H1 (cell line): Measurements from ENCODE around the gene AFF2. TPM values are rescaled to one million over a fixed set of nuclear protein-coding genes. Genes with fewer than 3 reads are reported as not detected.

Experiments
- CTCF ChIA-PET: fragments of 300-600 bp; sonication (Branson Sonifier 250); formaldehyde crosslinking; loops from one replicate; lab custom pipeline; 2021; ENCODE audit not compliant: partially characterized antibody; lab: Charles Lee
- POLR2A ChIA-PET: fragments of 300-600 bp; sonication (Branson Sonifier 250); formaldehyde crosslinking; loops from one replicate; lab custom pipeline; 2021; ENCODE audit warnings: inconsistent platforms; ENCODE audit not compliant: partially characterized antibody; lab: Charles Lee
- DNase-seq, 2 experiments: peaks; one replicate each; pipeline versions ENCODE4 v3.0.0 to v3.0.0-alpha.2; 2010 to 2022; ENCODE audit warnings: low spot score in 2 of 2, low read depth in 1 of 2, mixed read lengths in 1 of 2
- FAIRE-seq: peaks from 2 replicates; lab custom pipeline; 2011; peaks lifted over from hg19 to GRCh38; lab: Jason Lieb, UNC
- H2AFZ ChIP-seq: 2 replicates; pipeline ENCODE4 v1.8.1; 2012; ENCODE audit warnings: low read length, inconsistent platforms
- H2AK5ac ChIP-seq: 2 replicates; pipeline ENCODE4 v1.6.1; 2013; ENCODE audit warnings: low read depth, low read length
- H2BK120ac ChIP-seq: replicated peaks from 2 replicates; pipeline ENCODE3; 2013; ENCODE audit warnings: low read depth, low read length, inconsistent platforms
- H2BK12ac ChIP-seq: 2 replicates; pipeline ENCODE4 v1.6.1; 2013; ENCODE audit warnings: low read depth, low read length
- H2BK15ac ChIP-seq: 2 replicates; pipeline ENCODE4 v1.6.1; 2013; ENCODE audit warnings: low read length
- H2BK20ac ChIP-seq: 2 replicates; pipeline ENCODE4 v1.6.1; 2013; ENCODE audit warnings: low read length
- H2BK5ac ChIP-seq: 2 replicates; pipeline ENCODE4 v1.6.1; 2013; ENCODE audit warnings: low read depth, low read length
- H3K14ac ChIP-seq: 2 replicates; pipeline ENCODE4 v1.6.1; 2013; ENCODE audit warnings: inconsistent platforms; ENCODE audit not compliant: insufficient read length
- H3K18ac ChIP-seq: 2 replicates; pipeline ENCODE4 v1.6.1; 2013; ENCODE audit warnings: low read length; ENCODE audit errors: extremely low read depth
- H3K23ac ChIP-seq: 2 replicates; pipeline ENCODE4 v1.6.1; 2013; ENCODE audit warnings: inconsistent platforms; ENCODE audit not compliant: insufficient read length
- H3K23me2 ChIP-seq: 2 replicates; pipeline ENCODE4 v1.6.1; 2013; ENCODE audit warnings: low read depth, low read length
- H3K27ac ChIP-seq: 2 replicates; pipeline ENCODE4 v1.6.1; 2011; ENCODE audit warnings: low read depth, low read length, inconsistent platforms
- H3K27me3 ChIP-seq, 4 experiments: replicated peaks in 1 of 4; 1 replicate in 1 of 4; 2 replicates in 3 of 4; pipeline versions ENCODE4 v1.6.1 to v1.8.1; 2011 to 2013; ENCODE audit warnings: low read length in 3 of 4, mild to moderate bottlenecking in 3 of 4, inconsistent platforms in 2 of 4, mixed read lengths in 2 of 4, moderate library complexity in 1 of 4; ENCODE audit not compliant: control insufficient read depth in 3 of 4, insufficient read depth in 3 of 4; ENCODE audit errors: extremely low read depth in 1 of 4
- H3K36me3 ChIP-seq, 4 experiments: 2 replicates each; pipeline versions ENCODE4 v1.6.1 to v1.8.1; 2011 to 2013; ENCODE audit warnings: mild to moderate bottlenecking in 4 of 4, low read length in 3 of 4, moderate library complexity in 2 of 4, control low read depth in 1 of 4, inconsistent platforms in 1 of 4; ENCODE audit not compliant: insufficient read depth in 4 of 4, control insufficient read depth in 2 of 4
- H3K4ac ChIP-seq: replicated peaks from 2 replicates; pipeline ENCODE3; 2013; ENCODE audit warnings: low read length, low read depth, mixed read lengths, inconsistent platforms; ENCODE audit not compliant: insufficient read length
- H3K4me1 ChIP-seq, 4 experiments: replicated peaks in 1 of 4; 1 replicate in 1 of 4; 2 replicates in 3 of 4; pipeline versions ENCODE4 v1.6.1 to v1.8.1; 2011 to 2013; ENCODE audit warnings: low read length in 3 of 4, inconsistent platforms in 2 of 4, mixed read lengths in 1 of 4; ENCODE audit not compliant: insufficient read depth in 4 of 4, control insufficient read depth in 3 of 4
- H3K4me2 ChIP-seq, 2 experiments: 2 replicates each; pipeline versions ENCODE4 v1.6.1 to v1.8.1; 2011 to 2013; ENCODE audit warnings: low read depth in 2 of 2, low read length in 2 of 2, control low read depth in 1 of 2, inconsistent platforms in 1 of 2, mild to moderate bottlenecking in 1 of 2; ENCODE audit not compliant: insufficient read depth in 1 of 2
- H3K4me3 ChIP-seq, 4 experiments: fragments of 200-600, 300-600 bp in 1 of 4; sonication (generic), shearing (Covaris generic), sonication (Bioruptor Twin) in 1 of 4; 2 replicates each; pipeline versions ENCODE4 v1.5.1 to v1.8.1; 2011 to 2016; ENCODE audit warnings: low read length in 4 of 4, low read depth in 3 of 4, control low read depth in 2 of 4, inconsistent platforms in 2 of 4, mild to moderate bottlenecking in 2 of 4, mixed read lengths in 1 of 4, moderate library complexity in 1 of 4; ENCODE audit not compliant: insufficient read depth in 2 of 4; ENCODE audit errors: extremely low read depth in 1 of 4
- H3K56ac ChIP-seq: replicated peaks from 2 replicates; pipeline ENCODE3; 2013; ENCODE audit warnings: low read depth, mild to moderate bottlenecking, mixed read lengths, low read length, inconsistent platforms; ENCODE audit not compliant: insufficient read length
- H3K79me1 ChIP-seq: 2 replicates; pipeline ENCODE4 v1.6.1; 2013; ENCODE audit warnings: low read depth, low read length, control low read depth
- H3K79me2 ChIP-seq, 2 experiments: 2 replicates each; pipeline versions ENCODE4 v1.6.1 to v1.8.1; 2012 to 2013; ENCODE audit warnings: low read length in 2 of 2, mild to moderate bottlenecking in 2 of 2, inconsistent platforms in 1 of 2; ENCODE audit not compliant: insufficient read depth in 2 of 2, control insufficient read depth in 1 of 2
- H3K9ac ChIP-seq, 4 experiments: replicated peaks in 1 of 4; 1 replicate in 1 of 4; 2 replicates in 3 of 4; pipeline versions ENCODE4 v1.6.1 to v1.8.1; 2011 to 2013; ENCODE audit warnings: low read depth in 3 of 4, low read length in 3 of 4, control low read depth in 2 of 4, mild to moderate bottlenecking in 2 of 4, moderate library complexity in 2 of 4, inconsistent platforms in 1 of 4; ENCODE audit errors: extremely low read depth in 1 of 4
- H3K9me3 ChIP-seq, 2 experiments: 2 replicates each; pipeline versions ENCODE4 v1.6.1 to v1.8.1; 2012 to 2013; ENCODE audit warnings: mild to moderate bottlenecking in 2 of 2, moderate library complexity in 2 of 2, control low read depth in 1 of 2, inconsistent platforms in 1 of 2, low read depth in 1 of 2, low read length in 1 of 2, mixed read lengths in 1 of 2; ENCODE audit not compliant: insufficient read depth in 2 of 2
- H4K20me1 ChIP-seq, 2 experiments: replicated peaks in 1 of 2; 2 replicates each; pipeline versions ENCODE3 to v1.8.1; 2011 to 2013; ENCODE audit warnings: inconsistent platforms in 2 of 2, low read length in 2 of 2, mild to moderate bottlenecking in 1 of 2; ENCODE audit not compliant: insufficient read depth in 2 of 2, control insufficient read depth in 1 of 2
- H4K5ac ChIP-seq: 2 replicates; pipeline ENCODE4 v1.6.1; 2013; ENCODE audit warnings: low read length, low read depth, mixed read lengths, inconsistent platforms; ENCODE audit not compliant: insufficient read length
- H4K8ac ChIP-seq: 2 replicates; pipeline ENCODE4 v1.8.0; 2013; ENCODE audit warnings: mild to moderate bottlenecking, moderate library complexity, low read length, inconsistent platforms; ENCODE audit not compliant: insufficient read depth; ENCODE audit errors: extremely low read depth
- H4K91ac ChIP-seq: replicated peaks from 2 replicates; pipeline ENCODE3; 2013; ENCODE audit warnings: low read length, mixed read lengths, inconsistent platforms; ENCODE audit not compliant: insufficient read length
- BCL11A ChIP-seq, 2 experiments: IDR thresholded peaks; one replicate each; pipeline ENCODE4 v1.6.1; 2011; ENCODE audit warnings: low read depth in 2 of 2, low read length in 2 of 2, mild to moderate bottlenecking in 2 of 2
- CBX5 ChIP-seq: fragments of 300-800, 300-1000 bp; sonication (generic); IDR thresholded peaks from 2 replicates; pipeline ENCODE4 v1.7.1; 2016; ENCODE audit warnings: antibody characterized with exemption, low read length, low read depth
- JUN ChIP-seq: IDR thresholded peaks from 2 replicates; pipeline ENCODE4 v1.6.1; 2011; ENCODE audit warnings: low read depth, mild to moderate bottlenecking, improper control_type of control experiment, low read length
- NRF1 ChIP-seq: IDR thresholded peaks from 2 replicates; pipeline ENCODE4 v1.6.1; 2011; ENCODE audit warnings: mild to moderate bottlenecking, low read depth, low read length, improper control_type of control experiment
- PHF8 ChIP-seq: fragments of 200-600 bp; sonication (generic); conservative IDR thresholded peaks from 2 replicates; pipeline ENCODE4 v1.7.1; 2012; ENCODE audit warnings: low read depth, mild to moderate bottlenecking, inconsistent platforms, low read length, moderate library complexity
- RBBP5 ChIP-seq: IDR thresholded peaks from 2 replicates; pipeline ENCODE4 v1.7.1; 2012; ENCODE audit warnings: low read depth, mild to moderate bottlenecking, inconsistent platforms, low read length, moderate library complexity, borderline replicate concordance
- RNF2 ChIP-seq: fragments of 200-900, 300-1000 bp; sonication (generic); IDR thresholded peaks from 2 replicates; pipeline ENCODE4 v1.7.1; 2016; ENCODE audit warnings: borderline replicate concordance, low read depth, mild to moderate bottlenecking, antibody characterized with exemption, low read length; ENCODE audit not compliant: poor library complexity, severe bottlenecking; ENCODE audit errors: missing control alignments
- SP2 ChIP-seq: IDR thresholded peaks from 2 replicates; pipeline ENCODE4 v1.6.1; 2012; ENCODE audit warnings: mild to moderate bottlenecking, low read length, inconsistent platforms
- WGBS, 2 experiments: shearing (Covaris generic) in 1 of 2; methylation state at CpG; one replicate each; pipeline versions ENCODE4 v1.1.6 to v1.1.7; 2013 to 2015; ENCODE audit warnings: low lambda C conversion rate in 2 of 2, mixed read lengths in 2 of 2, inconsistent platforms in 1 of 2, low coverage in 1 of 2, missing lambda C conversion rate in 1 of 2; ENCODE audit not compliant: insufficient replicate concordance in 2 of 2, insufficient coverage in 1 of 2, insufficient read length in 1 of 2; ENCODE audit errors: extremely low coverage in 1 of 2, missing lambda C conversion rate in 1 of 2; 5-methylcytosine and 5-hydroxymethylcytosine counted together
- polyA plus RNA-seq, 7 experiments: library from polyadenylated mRNA; depleted of rRNA in 3 of 7; stranded (reverse) in 5 of 7; unstranded in 2 of 7; fragments of >200 nt in 5 of 7; fragments of 200-250 nt in 2 of 7; gene quantifications; 1 replicate in 5 of 7; 2 replicates in 1 of 7; 4 replicates in 1 of 7; pipeline versions ENCODE4 v1.2.1 to v1.2.3, GENCODE V29; 2011 to 2013; ENCODE audit warnings: missing spikeins in 2 of 7, mixed read lengths in 2 of 7
- total RNA-seq: library from RNA; stranded (reverse); fragmentation: NEBNext Ultra II Directional; extraction: Animal tissue kit (Norgen Biotek cat#: 25700); gene quantifications from 2 replicates; pipeline ENCODE4 v1.2.1, GENCODE V29; 2021
- TF ChIP-seq, protein P1 (sequence below): IDR thresholded peaks from 2 replicates; pipeline ENCODE4 v1.6.1; 2012; ENCODE audit warnings: inconsistent platforms
- TF ChIP-seq, protein P2 (sequence below): IDR thresholded peaks from 2 replicates; pipeline ENCODE4 v1.6.1; 2011; ENCODE audit warnings: low read length, improper control_type of control experiment

AFF2 gene
- total and polyA plus RNA-seq, 2 of the 8 experiments (the other 6 are each of a cell fraction or from before 2014, with no cell fraction given) = 2.0 to 7.3 TPM

DNA sequence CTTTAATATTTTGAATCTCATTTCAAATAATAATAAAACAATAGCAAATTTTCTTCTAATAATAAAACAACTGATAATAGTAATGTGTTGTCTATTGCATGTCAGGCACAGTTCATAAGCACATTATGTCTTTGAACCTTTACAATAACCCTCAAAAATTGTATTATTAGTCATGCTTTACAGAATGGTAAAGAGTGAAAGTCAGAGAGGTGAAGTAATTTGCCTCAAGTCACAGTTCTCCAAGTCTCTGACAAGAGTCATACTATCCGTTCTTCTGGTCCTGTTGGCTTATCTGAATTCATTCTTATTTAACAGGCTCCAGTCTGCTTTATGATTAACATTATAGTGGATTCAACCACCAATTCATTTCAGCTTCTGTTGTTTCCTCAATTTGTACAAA, 313.0 kb downstream of the AFF2 start:
- Histone ChIP-seq H3K27ac (no peak overlapping the region), H3K36me3 (no peaks in the 10 kb centered on the region), H4K91ac (no peak overlapping the region), H4K5ac (no peak overlapping the region), H4K8ac (no peak overlapping the region), H3K9ac (no peak overlapping the region), H3K4me1 (0 out of 7 replicates have a peak, but pooled peaks cover 0 to 2% (median 0%) of the 10 kb centered on the region in 4 experiments), H3K4me3 (no peak overlapping the region), H3K27me3 (no peaks in the 10 kb centered on the region), H2AFZ (no peak overlapping the region), H3K56ac (no peak overlapping the region), H3K23ac (no peak overlapping the region), H3K18ac (no peak overlapping the region), H3K14ac (no peak overlapping the region), H2BK12ac (no peak overlapping the region), H2BK15ac (no peak overlapping the region), H2AK5ac (no peak overlapping the region), H3K79me1 (no peaks in the 10 kb centered on the region), H3K4ac (no peak overlapping the region), H2BK120ac (no peak overlapping the region), H2BK5ac (no peak overlapping the region), H3K9me3 (no peaks in the 10 kb centered on the region), H2BK20ac (no peak overlapping the region), H4K20me1 (no peaks in the 10 kb centered on the region), H3K79me2 (no peaks in the 10 kb centered on the region), H3K4me2 (no peak overlapping the region), H3K23me2 (no peaks in the 10 kb centered on the region)
- DNase-seq (no peak), FAIRE-seq (no peak)
- CTCF ChIA-PET = no interaction called here
- POLR2A ChIA-PET = no interaction called here
- WGBS, 2 experiments = 86% methylated on average over 1 of the region's 1 CpG; no CpG with 5 or more reads in 1 of the 2 experiments
- TF ChIP-seq BCL11A (IDR thresholded peaks at IDR 0.05; ENCODE audit: low read depth in 2 of 2, low read length in 2 of 2) (no peak), RBBP5 (no peak), CBX5 (no peak), JUN (no peak), NRF1 (no peak), PHF8 (no peak), SP2 (no peak), RNF2 (no peak)
- TF ChIP-seq, protein P1, sequence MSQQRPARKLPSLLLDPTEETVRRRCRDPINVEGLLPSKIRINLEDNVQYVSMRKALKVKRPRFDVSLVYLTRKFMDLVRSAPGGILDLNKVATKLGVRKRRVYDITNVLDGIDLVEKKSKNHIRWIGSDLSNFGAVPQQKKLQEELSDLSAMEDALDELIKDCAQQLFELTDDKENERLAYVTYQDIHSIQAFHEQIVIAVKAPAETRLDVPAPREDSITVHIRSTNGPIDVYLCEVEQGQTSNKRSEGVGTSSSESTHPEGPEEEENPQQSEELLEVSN = no peak
- TF ChIP-seq, protein P2, sequence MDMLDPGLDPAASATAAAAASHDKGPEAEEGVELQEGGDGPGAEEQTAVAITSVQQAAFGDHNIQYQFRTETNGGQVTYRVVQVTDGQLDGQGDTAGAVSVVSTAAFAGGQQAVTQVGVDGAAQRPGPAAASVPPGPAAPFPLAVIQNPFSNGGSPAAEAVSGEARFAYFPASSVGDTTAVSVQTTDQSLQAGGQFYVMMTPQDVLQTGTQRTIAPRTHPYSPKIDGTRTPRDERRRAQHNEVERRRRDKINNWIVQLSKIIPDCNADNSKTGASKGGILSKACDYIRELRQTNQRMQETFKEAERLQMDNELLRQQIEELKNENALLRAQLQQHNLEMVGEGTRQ = no peak
